Adrenal gland (tissue), 12 donors: ENCODE measurements around the gene CLDN10. TPM values are rescaled to one million over a fixed set of nuclear protein-coding genes. Genes with fewer than 3 reads are reported as not detected.
"Not testable (repeated sequence)": the region's sequence is repeated elsewhere in the genome, so short reads cannot be mapped to it uniquely, and the experiment has no call there.

Source experiments
- DNase-seq, 7 donors: peaks; one replicate each; pipeline ENCODE4 v3.0.0-alpha.2; 2019 to 2020
- H3K27ac ChIP-seq, 5 donors: fragments of 200-600 bp; sonication (generic) in 4 of 5; 1 replicate in 3 of 5; 2 replicates in 2 of 5; pipeline versions ENCODE4 v1.5.1 to v1.8.0; 2016 to 2020; ENCODE audit warnings: mild to moderate bottlenecking in 1 of 5
- H3K27me3 ChIP-seq: fragments of 200-600 bp; 2 replicates; pipeline ENCODE4 v1.8.0; 2021
- H3K36me3 ChIP-seq, 2 donors: fragments of 200-600 bp; replicated peaks in 1 of 2; 1 replicate in 1 of 2; 2 replicates in 1 of 2; pipeline versions ENCODE4 v1.5.1 to v1.8.0; 2018 to 2022
- H3K4me1 ChIP-seq, 2 donors: fragments of 200-600 bp; replicated peaks in 1 of 2; 1 replicate in 1 of 2; 2 replicates in 1 of 2; pipeline versions ENCODE4 v1.5.1 to v1.8.0; 2018 to 2021
- H3K4me3 ChIP-seq, 4 donors: fragments of 200-600 bp; sonication (generic) in 3 of 4; one replicate each; pipeline ENCODE4 v1.5.1; 2016 to 2018
- H3K9me3 ChIP-seq, 3 donors: fragments of 200-600 bp; sonication (generic) in 1 of 3; replicated peaks in 1 of 3; 1 replicate in 2 of 3; 2 replicates in 1 of 3; pipeline versions ENCODE4 v1.5.1 to v1.8.0; 2016 to 2021
- POLR2A ChIP-seq, 2 donors: fragments of 450-650 bp; IDR thresholded peaks; one replicate each; pipeline ENCODE4 v1.6.1; 2017; ENCODE audit warnings: antibody characterized with exemption in 2 of 2, mild to moderate bottlenecking in 2 of 2, moderate library complexity in 1 of 2
- WGBS, 4 donors: extraction: QIAGEN DNeasy Blood & Tissue Kit in 2 of 4; methylation state at CpG; one replicate each; pipeline versions ENCODE4 v1.1.5 to v1.1.7; 2013 to 2017; 5-methylcytosine and 5-hydroxymethylcytosine counted together
- intact Hi-C, 2 donors: fragments of 100-400 bp; cut with DNase I; formaldehyde crosslinking; loops; one replicate each; pipeline versions ENCODE4 v1.14.1 to v1.15.0; 2022 to 2023
- polyA plus RNA-seq, 3 donors: library from polyadenylated mRNA; stranded (reverse); fragments of 200-250 nt in 2 of 3; fragments of 350-450 nt in 1 of 3; fragmentation: Illumina TruSeq in 1 of 3; extraction: RNeasy Lipid Tissue Mini Kit (QIAGEN cat#74804) in 1 of 3; gene quantifications; one replicate each; pipeline ENCODE4 v1.2.3, GENCODE V29; 2013 to 2014
- total RNA-seq, 9 donors: library from RNA; depleted of rRNA in 4 of 9; stranded (reverse); fragments of >200 nt in 4 of 9; fragments of 120-200 nt in 1 of 9; fragmentation: NEBNext Ultra II Directional in 1 of 9; extraction: Animal tissue kit (Norgen Biotek cat#: 25700) in 1 of 9; gene quantifications; one replicate each; pipeline versions ENCODE4 v1.1.0 to v1.2.4, GENCODE V29; 2013 to 2023
- TF ChIP-seq, protein P1 (sequence below), 6 experiments: fragments of 450-650 bp in 4 of 6; fragments of 200-600 bp in 2 of 6; sonication (generic) in 1 of 6; IDR thresholded peaks; 1 replicate in 5 of 6; 2 replicates in 1 of 6; pipeline versions ENCODE4 v1.5.1 to v1.8.0; 2016 to 2021; ENCODE audit warnings: antibody characterized with exemption in 6 of 6, mild to moderate bottlenecking in 2 of 6, moderate library complexity in 1 of 6
- donor health status: healthy with polysubstance abuse.
- donor health status: Bipolar disorder and iron deficiency.
- donor health status: DM: yes; HTN: yes; CAD: no.
- donor health status: DM: no; HTN: no; CAD: no.
- donor health status: DM: no; HTN: no; CAD: no.
- donor health status: DM: yes; HTN: yes; CAD: no.

The CLDN10 gene
- total and polyA plus RNA-seq, 12 donors: 0.23 to 0.54 (median 0.28) TPM; not detected in 9

GRCh38 chr13:95560387-95560786, 7.9 kb downstream of the CLDN10 start:
- TF ChIP-seq, protein P1, sequence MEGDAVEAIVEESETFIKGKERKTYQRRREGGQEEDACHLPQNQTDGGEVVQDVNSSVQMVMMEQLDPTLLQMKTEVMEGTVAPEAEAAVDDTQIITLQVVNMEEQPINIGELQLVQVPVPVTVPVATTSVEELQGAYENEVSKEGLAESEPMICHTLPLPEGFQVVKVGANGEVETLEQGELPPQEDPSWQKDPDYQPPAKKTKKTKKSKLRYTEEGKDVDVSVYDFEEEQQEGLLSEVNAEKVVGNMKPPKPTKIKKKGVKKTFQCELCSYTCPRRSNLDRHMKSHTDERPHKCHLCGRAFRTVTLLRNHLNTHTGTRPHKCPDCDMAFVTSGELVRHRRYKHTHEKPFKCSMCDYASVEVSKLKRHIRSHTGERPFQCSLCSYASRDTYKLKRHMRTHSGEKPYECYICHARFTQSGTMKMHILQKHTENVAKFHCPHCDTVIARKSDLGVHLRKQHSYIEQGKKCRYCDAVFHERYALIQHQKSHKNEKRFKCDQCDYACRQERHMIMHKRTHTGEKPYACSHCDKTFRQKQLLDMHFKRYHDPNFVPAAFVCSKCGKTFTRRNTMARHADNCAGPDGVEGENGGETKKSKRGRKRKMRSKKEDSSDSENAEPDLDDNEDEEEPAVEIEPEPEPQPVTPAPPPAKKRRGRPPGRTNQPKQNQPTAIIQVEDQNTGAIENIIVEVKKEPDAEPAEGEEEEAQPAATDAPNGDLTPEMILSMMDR (IDR thresholded peaks at IDR 0.05): no peak
- TF ChIP-seq POLR2A (IDR thresholded peaks at IDR 0.05): no peak
- WGBS, 4 donors: 76 to 81% (median 78%) methylated on average over 6 of the region's 6 CpGs
- H3K4me1 ChIP-seq: no peaks in the 10 kb centered on the region
- intact Hi-C loops: no loop called here
- H3K9me3 ChIP-seq: no peaks in the 10 kb centered on the region
- peaks cover 4% of the 10 kb centered on the region for H3K27me3 ChIP-seq
- no peak overlapping the region for H3K4me3 ChIP-seq
- H3K36me3 ChIP-seq: no peaks in the 10 kb centered on the region
- no peak for DNase-seq
- H3K27ac ChIP-seq: no peak overlapping the region

DNA sequence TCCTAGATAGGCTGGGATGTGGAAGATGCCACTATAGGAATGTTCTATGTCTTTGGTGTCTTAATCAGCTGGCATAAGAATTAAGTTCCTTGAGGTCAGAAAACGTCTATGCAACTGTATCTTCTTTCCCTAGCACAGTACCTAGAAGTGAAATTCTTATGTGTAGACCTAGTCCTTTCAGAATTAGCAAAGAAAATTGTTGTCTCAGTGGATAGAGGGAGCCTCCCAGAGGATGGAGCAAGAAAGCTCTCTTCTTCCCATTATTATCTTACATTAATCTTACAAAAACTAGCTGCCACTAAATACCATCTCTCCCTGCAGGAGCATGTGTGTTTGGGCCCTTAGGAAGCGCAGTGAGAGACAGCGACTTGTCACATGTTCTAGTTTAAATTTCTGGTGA, 11.6 kb downstream of the CLDN10 start:
- H3K4me3 ChIP-seq: no peak overlapping the region
- H3K27me3 ChIP-seq: no peaks in the 10 kb centered on the region
- no peak for DNase-seq
- TF ChIP-seq, protein P1 (IDR thresholded peaks at IDR 0.05): no peak
- TF ChIP-seq POLR2A (IDR thresholded peaks at IDR 0.05): no peak
- H3K27ac ChIP-seq: no peak overlapping the region
- intact Hi-C loops: no loop called here
- no peaks in the 10 kb centered on the region for H3K4me1 ChIP-seq
- H3K9me3 ChIP-seq: no peaks in the 10 kb centered on the region
- WGBS, 4 donors: 66 to 67% (median 66%) methylated on average over 3 of the region's 3 CpGs
- H3K36me3 ChIP-seq: no peaks in the 10 kb centered on the region

GRCh38 chr13:95564733-95565291, 12.3 kb downstream of the CLDN10 start:
- no peak for TF ChIP-seq POLR2A (IDR thresholded peaks at IDR 0.05)
- TF ChIP-seq, protein P1 (IDR thresholded peaks at IDR 0.05): no peak
- no peaks in the 10 kb centered on the region for H3K9me3 ChIP-seq
- no peak overlapping the region for H3K27ac ChIP-seq
- 36 to 43% (median 40%) methylated on average over 5 of the region's 5 CpGs for WGBS, 4 donors
- no peak for DNase-seq
- H3K4me1 ChIP-seq: no peaks in the 10 kb centered on the region
- intact Hi-C loops: no loop called here
- no peaks in the 10 kb centered on the region for H3K36me3 ChIP-seq
- H3K4me3 ChIP-seq: no peak overlapping the region
- H3K27me3 ChIP-seq: no peaks in the 10 kb centered on the region

DNA sequence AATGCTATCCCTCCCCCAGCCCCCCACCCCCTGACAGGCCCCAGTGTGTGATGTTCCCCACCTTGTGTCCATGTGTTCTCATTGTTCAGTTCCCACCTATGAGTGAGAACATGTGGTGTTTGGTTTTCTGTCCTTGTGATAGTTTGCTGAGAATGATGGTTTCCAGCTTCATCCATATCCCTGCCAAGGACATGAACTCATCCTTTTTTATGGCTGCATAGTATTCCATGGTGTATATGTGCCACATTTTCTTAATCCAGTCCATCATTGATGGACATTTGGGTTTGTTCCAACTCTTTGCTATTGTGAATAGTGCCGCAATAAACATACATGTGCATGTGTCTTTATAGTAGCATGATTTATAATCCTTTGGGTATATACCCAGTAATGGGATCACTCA, 13.2 kb downstream of the CLDN10 start:
- H3K9me3 ChIP-seq, DNase-seq, intact Hi-C loops, H3K4me3 ChIP-seq, H3K36me3 ChIP-seq, H3K27ac ChIP-seq, H3K27me3 ChIP-seq, H3K4me1 ChIP-seq: not testable (repeated sequence)
- 88 to 100% (median 93%) methylated on average over 1 of the region's 1 CpG for WGBS, 4 donors

DNA sequence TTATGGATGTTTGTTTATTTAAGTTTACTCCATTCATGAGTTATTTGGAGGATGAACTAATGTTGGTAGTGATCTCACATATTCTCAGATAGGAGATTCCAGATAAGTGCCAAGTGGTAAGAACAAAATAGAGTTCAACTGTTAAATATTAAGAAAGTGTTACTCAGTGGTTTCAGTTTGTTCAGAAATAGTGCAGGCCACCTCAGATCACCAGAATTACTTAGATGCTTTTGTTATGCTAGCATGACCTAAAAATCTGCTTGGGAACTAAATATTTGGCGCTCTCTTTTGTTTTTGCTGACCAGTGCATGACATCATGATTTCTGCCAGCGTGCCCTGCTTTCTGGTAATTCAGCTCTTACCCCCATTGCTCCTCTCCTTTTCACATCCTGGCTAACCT, 15.6 kb downstream of the CLDN10 start:
- Histone ChIP-seq H3K4me1 (no peaks in the 10 kb centered on the region), H3K4me3 (no peak overlapping the region), H3K27ac (no peak overlapping the region), H3K36me3 (no peaks in the 10 kb centered on the region), H3K9me3 (no peaks in the 10 kb centered on the region), H3K27me3 (no peaks in the 10 kb centered on the region)
- WGBS, 4 donors: 92 to 100% (median 92%) methylated on average over 2 of the region's 2 CpGs
- DNase-seq: no peak
- TF ChIP-seq POLR2A (IDR thresholded peaks at IDR 0.05): no peak
- TF ChIP-seq, protein P1 (IDR thresholded peaks at IDR 0.05): no peak
- intact Hi-C loops: no loop called here
